ENCODE measurements around the gene AHRR.
A peak's percentile ranks its signal among the peaks of the same experiment; 100 is the strongest.
"Not testable (repeated sequence)": the region's sequence is repeated elsewhere in the genome, so short reads cannot be mapped to it uniquely, and the experiment has no call there.

Gene AHRR

GRCh38 chr5:368183-369084 is 46.9 kb downstream of the AHRR start:
- peak; percentile 60 for DNase-seq

- no peak for DNase-seq
Observed at GRCh38 chr5:369151-369868, 47.8 kb downstream of the AHRR start.

GRCh38 chr5:369869-370236 is 48.3 kb downstream of the AHRR start:
- DNase-seq, result not testable (repeated sequence)

GRCh38 chr5:370311-370958 is 48.9 kb downstream of the AHRR start:
- no peak for DNase-seq

GRCh38 chr5:370959-371810 is 49.7 kb downstream of the AHRR start:
- no peak for DNase-seq

- DNase-seq, result peak; percentile 20
Observed at GRCh38 chr5:371811-372555, 50.5 kb downstream of the AHRR start.

- DNase-seq, result no peak
Observed at GRCh38 chr5:372556-372995, 51.1 kb downstream of the AHRR start.

- no peak for DNase-seq
Observed at GRCh38 chr5:372996-373709, 51.6 kb downstream of the AHRR start.

- peak; percentile 86 for DNase-seq
Observed at GRCh38 chr5:373710-374602, 52.4 kb downstream of the AHRR start.

- no peak for DNase-seq
Observed at GRCh38 chr5:374631-375335, 53.3 kb downstream of the AHRR start.

- no peak for DNase-seq
Observed at GRCh38 chr5:375336-375920, 53.9 kb downstream of the AHRR start.

GRCh38 chr5:375921-376798 is 54.6 kb downstream of the AHRR start:
- no peak for DNase-seq

- no peak for DNase-seq
Observed at GRCh38 chr5:376799-377325, 55.3 kb downstream of the AHRR start.

GRCh38 chr5:377326-377981 is 55.9 kb downstream of the AHRR start:
- DNase-seq, result no peak

- peak; percentile 68 for DNase-seq
Observed at GRCh38 chr5:378301-378891, 56.9 kb downstream of the AHRR start.

GRCh38 chr5:378976-379742 is 57.6 kb downstream of the AHRR start:
- DNase-seq, result peak; percentile 57

All from fibroblast of skin of abdomen (primary cell).